Measurements from ENCODE around the gene SLC27A4. TPM values are rescaled to one million over a fixed set of nuclear protein-coding genes. Genes with fewer than 3 reads are reported as not detected.

The SLC27A4 gene
- polyA plus RNA-seq, 1 donor from 2014 or later = 6.9 TPM

- Mint-ChIP-seq H3K4me1 (peaks cover 0 to 2% (median 0%) of the 10 kb centered on the region in 3 donors), H3K27ac (no peak overlapping the region), H3K27me3 (no peaks in the 10 kb centered on the region), H3K4me3 (no peak overlapping the region), H3K9me3 (no peaks in the 10 kb centered on the region), H3K36me3 (peaks cover 4% of the 10 kb centered on the region)
These were observed 47.8 kb downstream of the SLC27A4 start for GRCh38 chr9:128388150-128388549.

GRCh38 chr9:128389395-128390149, 49.2 kb downstream of the SLC27A4 start:
- Mint-ChIP-seq H3K4me3 (no peak overlapping the region), H3K27me3 (no peaks in the 10 kb centered on the region), H3K27ac (no peak overlapping the region), H3K36me3 (peaks cover 2% of the 10 kb centered on the region), H3K9me3 (no peaks in the 10 kb centered on the region), H3K4me1 (peaks cover 0 to 2% (median 0%) of the 10 kb centered on the region in 3 donors)

GRCh38 chr9:128390150-128390812, 50.0 kb downstream of the SLC27A4 start:
- Mint-ChIP-seq H3K27me3 (no peaks in the 10 kb centered on the region), H3K27ac (no peak overlapping the region), H3K4me3 (no peak overlapping the region), H3K36me3 (peaks cover 1% of the 10 kb centered on the region), H3K9me3 (no peaks in the 10 kb centered on the region), H3K4me1 (no peaks in the 10 kb centered on the region)

- H3K9me3 Mint-ChIP-seq = no peaks in the 10 kb centered on the region
- peaks cover 1% of the 10 kb centered on the region for H3K36me3 Mint-ChIP-seq
- no peaks in the 10 kb centered on the region for H3K27me3 Mint-ChIP-seq
- no peak overlapping the region for H3K4me3 Mint-ChIP-seq
- peak overlapping the region in 1 of 3 donors; percentile 67 for H3K27ac Mint-ChIP-seq
- no peaks in the 10 kb centered on the region for H3K4me1 Mint-ChIP-seq
These were observed 50.7 kb downstream of the SLC27A4 start for GRCh38 chr9:128390813-128391711.

DNA sequence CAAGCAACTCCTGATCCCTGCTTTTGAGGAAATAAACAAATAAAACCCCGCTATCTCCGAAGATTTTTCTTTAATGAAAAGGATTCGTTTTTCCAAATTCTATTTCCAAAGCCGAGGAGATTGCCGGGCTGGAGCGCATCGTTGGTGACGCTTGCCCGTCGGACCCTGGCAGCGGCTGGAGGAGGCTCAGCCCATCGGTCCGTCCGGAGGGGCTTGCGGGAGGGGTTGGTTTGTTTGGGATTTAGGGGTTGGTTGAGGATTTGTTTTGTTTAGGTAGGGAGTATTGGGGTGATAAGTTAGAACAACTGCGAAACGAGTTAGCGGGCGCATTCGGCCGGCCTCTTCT, 51.6 kb downstream of the SLC27A4 start:
- Mint-ChIP-seq H3K27ac (no peak overlapping the region), H3K4me1 (peaks cover 0 to 2% (median 0%) of the 10 kb centered on the region in 3 donors), H3K36me3 (peaks cover 1% of the 10 kb centered on the region), H3K4me3 (no peak overlapping the region), H3K27me3 (peaks cover 2% of the 10 kb centered on the region), H3K9me3 (no peaks in the 10 kb centered on the region)

GRCh38 chr9:128392302-128393144, 52.2 kb downstream of the SLC27A4 start:
- Mint-ChIP-seq H3K36me3 (peaks cover 1% of the 10 kb centered on the region), H3K27ac (no peak overlapping the region)

GRCh38 chr9:128393145-128393775, 52.9 kb downstream of the SLC27A4 start:
- peaks cover 0 to 5% (median 2%) of the 10 kb centered on the region in 3 donors for H3K4me1 Mint-ChIP-seq
- H3K27ac Mint-ChIP-seq = no peak overlapping the region
- H3K9me3 Mint-ChIP-seq = no peaks in the 10 kb centered on the region
- H3K36me3 Mint-ChIP-seq = peaks cover 1% of the 10 kb centered on the region
- H3K27me3 Mint-ChIP-seq = peaks cover 2% of the 10 kb centered on the region
- no peak overlapping the region for H3K4me3 Mint-ChIP-seq

More at GRCh38 chr9:128392302-128393144, 52.2 kb downstream of the SLC27A4 start:
- H3K9me3 Mint-ChIP-seq = no peaks in the 10 kb centered on the region
- peaks cover 0 to 5% (median 1%) of the 10 kb centered on the region in 3 donors for H3K4me1 Mint-ChIP-seq
- peaks cover 2% of the 10 kb centered on the region for H3K27me3 Mint-ChIP-seq
- H3K4me3 Mint-ChIP-seq = no peak overlapping the region

- peaks cover 2% of the 10 kb centered on the region for H3K27me3 Mint-ChIP-seq
- no peaks in the 10 kb centered on the region for H3K9me3 Mint-ChIP-seq
- H3K4me1 Mint-ChIP-seq = peaks cover 0 to 5% (median 2%) of the 10 kb centered on the region in 3 donors
- peak overlapping the region in 1 of 3 donors; percentile 22 for H3K27ac Mint-ChIP-seq
- peaks cover 1% of the 10 kb centered on the region for H3K36me3 Mint-ChIP-seq
- no peak overlapping the region for H3K4me3 Mint-ChIP-seq
These were observed 53.6 kb downstream of the SLC27A4 start for GRCh38 chr9:128393970-128394369.

GRCh38 chr9:128394379-128395168, 54.2 kb downstream of the SLC27A4 start:
- H3K27ac Mint-ChIP-seq = peak overlapping the region in 1 of 3 donors; percentile 22
- peaks cover 0 to 5% (median 2%) of the 10 kb centered on the region in 3 donors for H3K4me1 Mint-ChIP-seq
- no peaks in the 10 kb centered on the region for H3K9me3 Mint-ChIP-seq
- H3K27me3 Mint-ChIP-seq = peaks cover 2% of the 10 kb centered on the region
- H3K36me3 Mint-ChIP-seq = peaks cover 1% of the 10 kb centered on the region
- H3K4me3 Mint-ChIP-seq = no peak overlapping the region

DNA sequence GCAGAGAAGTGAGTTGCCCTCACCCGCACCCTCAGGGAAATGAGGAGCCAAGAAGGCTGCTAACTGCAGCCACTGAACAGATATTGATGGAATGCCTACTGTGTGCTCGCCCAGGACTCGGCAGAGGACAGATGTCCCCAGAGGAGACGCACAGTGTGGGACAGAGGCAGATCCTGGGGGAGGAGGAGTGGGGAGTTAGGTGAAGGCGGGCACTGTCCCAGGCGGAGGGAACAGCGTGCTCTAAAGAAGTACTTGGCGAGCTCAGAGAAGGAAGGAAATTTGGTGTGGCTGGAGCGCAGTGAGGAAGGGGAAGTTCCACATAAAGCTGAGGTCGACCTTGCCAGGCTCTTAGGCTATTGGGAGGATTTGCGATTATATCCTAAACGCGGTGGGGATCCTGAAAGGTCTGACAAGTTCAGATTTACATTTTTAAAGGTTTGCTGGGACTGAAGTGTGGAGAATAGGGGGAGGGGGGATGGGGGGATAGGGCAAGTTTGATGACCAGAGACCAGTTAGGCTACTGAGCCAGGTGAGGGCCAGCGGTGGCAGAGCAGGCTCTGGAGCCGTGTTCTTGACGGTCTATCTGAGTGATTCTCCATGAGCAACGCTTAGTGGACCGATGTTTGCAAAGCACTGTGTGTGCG, 56.8 kb downstream of the SLC27A4 start:
- H3K27me3 Mint-ChIP-seq = peaks cover 7% of the 10 kb centered on the region
- no peaks in the 10 kb centered on the region for H3K36me3 Mint-ChIP-seq
- peaks cover 0 to 5% (median 2%) of the 10 kb centered on the region in 3 donors for H3K4me1 Mint-ChIP-seq
- H3K9me3 Mint-ChIP-seq = no peaks in the 10 kb centered on the region
- H3K4me3 Mint-ChIP-seq = no peak overlapping the region
- H3K27ac Mint-ChIP-seq = peak overlapping the region in 1 of 3 donors; percentile 36

GRCh38 chr9:128397831-128398230, 57.5 kb downstream of the SLC27A4 start:
- H3K9me3 Mint-ChIP-seq = no peaks in the 10 kb centered on the region
- H3K4me3 Mint-ChIP-seq = no peak overlapping the region
- peak overlapping the region in 2 of 3 donors; percentile 36 to 64 for H3K27ac Mint-ChIP-seq
- peaks cover 7% of the 10 kb centered on the region for H3K27me3 Mint-ChIP-seq
- peaks cover 0 to 5% (median 2%) of the 10 kb centered on the region in 3 donors for H3K4me1 Mint-ChIP-seq
- H3K36me3 Mint-ChIP-seq = no peaks in the 10 kb centered on the region

GRCh38 chr9:128399861-128400260, 59.5 kb downstream of the SLC27A4 start:
- H3K4me1 Mint-ChIP-seq = peaks cover 0 to 5% (median 2%) of the 10 kb centered on the region in 3 donors
- no peaks in the 10 kb centered on the region for H3K36me3 Mint-ChIP-seq
- no peak overlapping the region for H3K4me3 Mint-ChIP-seq
- peaks cover 7% of the 10 kb centered on the region for H3K27me3 Mint-ChIP-seq
- H3K9me3 Mint-ChIP-seq = no peaks in the 10 kb centered on the region
- H3K27ac Mint-ChIP-seq = no peak overlapping the region

DNA sequence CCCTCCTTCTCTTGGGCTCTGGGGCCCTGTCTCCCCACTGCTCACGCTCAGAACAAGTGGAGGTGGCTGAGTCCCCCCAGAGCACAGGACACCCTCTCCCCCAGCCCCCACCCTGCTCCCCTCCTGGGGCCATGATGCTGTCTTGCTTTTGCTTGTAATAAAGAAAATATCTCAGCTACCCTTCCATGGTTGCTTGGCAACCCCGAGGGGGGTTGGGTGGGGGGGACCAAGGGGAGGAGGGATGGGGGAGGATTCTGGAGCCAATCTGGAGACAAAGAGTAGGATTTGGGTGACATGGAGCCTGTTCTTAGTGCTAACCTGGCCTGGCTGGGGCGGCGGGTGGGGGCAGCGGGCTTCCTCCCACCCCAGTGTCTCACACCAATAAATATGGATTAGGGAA, 64.2 kb downstream of the SLC27A4 start:
- peaks cover 6% of the 10 kb centered on the region for H3K27me3 Mint-ChIP-seq
- H3K9me3 Mint-ChIP-seq = no peaks in the 10 kb centered on the region
- no peak overlapping the region for H3K4me3 Mint-ChIP-seq
- no peaks in the 10 kb centered on the region for H3K36me3 Mint-ChIP-seq
- no peak overlapping the region for H3K27ac Mint-ChIP-seq
- H3K4me1 Mint-ChIP-seq = no peaks in the 10 kb centered on the region

Data from IgD-negative memory B cell (primary cell).